Measurements from ENCODE around the gene ASTN1. TPM values are rescaled to one million over a fixed set of nuclear protein-coding genes. Genes with fewer than 3 reads are reported as not detected.

The ASTN1 gene
- total and polyA plus RNA-seq, 9 donors, result 1.1 to 14.8 (median 2.7) TPM

DNA sequence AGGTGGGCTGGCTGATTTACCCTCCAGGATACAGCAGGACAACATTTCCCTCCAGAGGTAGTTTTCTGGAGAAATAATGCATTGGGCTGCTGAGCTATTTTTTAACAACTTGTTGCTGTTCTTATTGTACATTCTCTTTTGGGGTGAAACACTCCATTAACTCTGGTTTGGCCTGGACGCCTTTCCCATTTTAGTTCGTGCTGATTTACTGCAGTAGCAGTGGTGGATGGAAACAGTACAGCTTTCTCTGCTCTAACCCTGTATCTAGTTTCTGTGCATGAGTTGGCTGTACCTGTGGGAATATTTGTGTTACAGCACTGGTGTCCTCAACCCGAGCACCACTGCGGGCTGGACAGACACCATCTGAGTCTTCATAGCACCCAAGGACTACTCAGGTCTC, 325.3 kb downstream of the ASTN1 start:
- no peaks in the 10 kb centered on the region for H3K27me3 ChIP-seq
- no peak overlapping the region for H3K4me3 ChIP-seq
- TF ChIP-seq, protein P1, sequence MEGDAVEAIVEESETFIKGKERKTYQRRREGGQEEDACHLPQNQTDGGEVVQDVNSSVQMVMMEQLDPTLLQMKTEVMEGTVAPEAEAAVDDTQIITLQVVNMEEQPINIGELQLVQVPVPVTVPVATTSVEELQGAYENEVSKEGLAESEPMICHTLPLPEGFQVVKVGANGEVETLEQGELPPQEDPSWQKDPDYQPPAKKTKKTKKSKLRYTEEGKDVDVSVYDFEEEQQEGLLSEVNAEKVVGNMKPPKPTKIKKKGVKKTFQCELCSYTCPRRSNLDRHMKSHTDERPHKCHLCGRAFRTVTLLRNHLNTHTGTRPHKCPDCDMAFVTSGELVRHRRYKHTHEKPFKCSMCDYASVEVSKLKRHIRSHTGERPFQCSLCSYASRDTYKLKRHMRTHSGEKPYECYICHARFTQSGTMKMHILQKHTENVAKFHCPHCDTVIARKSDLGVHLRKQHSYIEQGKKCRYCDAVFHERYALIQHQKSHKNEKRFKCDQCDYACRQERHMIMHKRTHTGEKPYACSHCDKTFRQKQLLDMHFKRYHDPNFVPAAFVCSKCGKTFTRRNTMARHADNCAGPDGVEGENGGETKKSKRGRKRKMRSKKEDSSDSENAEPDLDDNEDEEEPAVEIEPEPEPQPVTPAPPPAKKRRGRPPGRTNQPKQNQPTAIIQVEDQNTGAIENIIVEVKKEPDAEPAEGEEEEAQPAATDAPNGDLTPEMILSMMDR (IDR thresholded peaks at IDR 0.05), result no peak
- TF ChIP-seq POLR2A (IDR thresholded peaks at IDR 0.05), result no peak
- TF ChIP-seq EP300 (IDR thresholded peaks at IDR 0.05), result no peak
- DNase-seq, result no peak
- 86 to 88% (median 87%) methylated on average over 4 of the region's 4 CpGs for WGBS, 3 donors
- H3K9me3 ChIP-seq, result no peaks in the 10 kb centered on the region
- intact Hi-C loops (cut with DNase I), result no loop called here
- H3K27ac ChIP-seq, result no peak overlapping the region
- no peaks in the 10 kb centered on the region for H3K36me3 ChIP-seq
- H3K4me1 ChIP-seq (ENCODE audit: insufficient read depth), result no peaks in the 10 kb centered on the region

DNA sequence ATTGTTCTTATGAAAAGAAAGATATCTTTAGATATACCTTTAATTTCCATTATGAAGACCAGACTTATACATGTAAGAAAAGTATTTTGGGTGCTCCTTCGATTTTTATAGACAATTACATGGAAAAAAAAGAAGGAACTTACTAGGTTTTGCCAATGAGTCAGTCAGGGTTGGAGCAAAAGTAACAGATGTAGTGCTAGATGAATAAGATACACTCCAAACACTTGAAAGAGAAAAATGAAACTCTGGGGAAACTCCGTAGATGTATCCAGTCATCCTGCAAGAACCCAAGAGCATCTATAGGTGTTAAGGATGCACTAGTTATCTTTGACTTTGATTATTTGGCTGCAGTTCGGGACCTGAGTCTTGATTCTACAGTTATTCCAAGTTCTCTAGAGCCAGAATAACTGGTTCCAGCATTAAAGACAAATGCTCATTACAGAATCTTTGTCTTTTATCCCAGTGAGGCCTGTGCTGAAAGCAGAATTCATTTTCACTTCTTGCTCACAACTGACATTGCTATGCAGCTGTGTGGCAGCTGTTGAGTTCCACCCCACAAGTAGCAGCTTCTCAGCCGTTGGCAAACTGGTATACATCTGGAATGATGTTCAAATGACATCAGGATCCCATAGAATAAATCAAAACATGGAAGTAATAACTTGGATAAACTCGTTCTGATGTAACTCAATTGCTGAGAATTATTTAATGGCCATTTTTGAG, 326.1 kb downstream of the ASTN1 start:
- DNase-seq, result no peak

DNA sequence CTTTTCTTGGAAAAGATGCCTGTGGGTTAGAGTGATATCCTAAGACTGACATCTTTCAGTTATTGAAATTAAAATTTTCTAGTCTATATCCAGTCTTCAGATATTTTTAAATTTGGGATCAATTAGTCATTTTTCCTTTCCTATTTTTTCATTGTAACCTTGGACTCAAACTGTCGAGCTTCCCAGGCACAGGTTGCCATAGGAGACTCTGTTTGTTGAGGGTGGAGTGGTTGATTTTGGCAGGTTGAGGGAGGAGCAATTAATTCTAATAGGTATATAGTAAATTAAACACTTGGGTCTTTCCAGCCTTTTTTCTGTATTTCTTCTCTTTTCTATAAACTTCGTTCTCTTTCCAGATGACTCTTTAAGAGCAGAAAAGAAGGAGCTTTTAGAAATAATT, 326.8 kb downstream of the ASTN1 start:
- TF ChIP-seq, protein P1 (IDR thresholded peaks at IDR 0.05), result no peak
- TF ChIP-seq EP300 (IDR thresholded peaks at IDR 0.05) (no peak), POLR2A (IDR thresholded peaks at IDR 0.05) (no peak)

More for the DNA sequence above, 326.1 kb downstream of the ASTN1 start:
- Histone ChIP-seq H3K36me3 (no peaks in the 10 kb centered on the region), H3K4me3 (no peak overlapping the region), H3K27ac (no peak overlapping the region), H3K27me3 (no peaks in the 10 kb centered on the region), H3K4me1 (ENCODE audit: insufficient read depth) (no peaks in the 10 kb centered on the region), H3K9me3 (no peaks in the 10 kb centered on the region)
- intact Hi-C loops (cut with DNase I), result no loop called here
- WGBS, 3 donors, result 72 to 79% (median 75%) methylated on average over 5 of the region's 5 CpGs
- no peak for TF ChIP-seq EP300 (IDR thresholded peaks at IDR 0.05)
- TF ChIP-seq POLR2A (IDR thresholded peaks at IDR 0.05), result no peak
- TF ChIP-seq, protein P1 (IDR thresholded peaks at IDR 0.05), result no peak

DNA sequence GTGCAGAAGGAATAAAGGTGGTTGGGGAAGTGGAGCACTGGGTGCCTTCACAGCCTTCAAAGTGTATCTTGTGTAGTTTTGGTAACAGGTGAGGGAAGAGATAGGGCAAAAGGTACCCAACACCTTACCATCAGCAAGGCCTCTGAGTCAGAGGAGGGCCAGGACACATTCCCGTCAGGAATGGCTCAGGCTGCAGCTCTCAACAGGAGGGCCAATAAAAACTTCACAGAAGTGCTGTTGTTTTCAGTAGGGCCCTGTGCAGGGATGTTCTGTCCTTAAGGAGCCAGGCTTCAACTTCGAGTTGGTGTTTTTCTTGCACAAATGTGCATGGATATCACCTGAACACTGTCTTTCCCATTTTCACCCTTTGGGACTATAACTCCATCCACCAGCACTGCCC, 333.4 kb downstream of the ASTN1 start:
- no peaks in the 10 kb centered on the region for H3K27me3 ChIP-seq
- WGBS, 3 donors, result 47 to 70% (median 58%) methylated on average over 2 of the region's 2 CpGs
- no peak for DNase-seq
- no peaks in the 10 kb centered on the region for H3K9me3 ChIP-seq
- no peak overlapping the region for H3K4me3 ChIP-seq
- no peaks in the 10 kb centered on the region for H3K36me3 ChIP-seq
- intact Hi-C loops (cut with DNase I), result no loop called here
- TF ChIP-seq EP300 (IDR thresholded peaks at IDR 0.05) (no peak), POLR2A (IDR thresholded peaks at IDR 0.05) (no peak)
- TF ChIP-seq, protein P1 (IDR thresholded peaks at IDR 0.05), result no peak
- H3K4me1 ChIP-seq (ENCODE audit: insufficient read depth), result no peaks in the 10 kb centered on the region
- H3K27ac ChIP-seq, result no peak overlapping the region

More for the DNA sequence above, 326.8 kb downstream of the ASTN1 start:
- Histone ChIP-seq H3K4me3 (no peak overlapping the region), H3K4me1 (ENCODE audit: insufficient read depth) (no peaks in the 10 kb centered on the region), H3K27me3 (no peaks in the 10 kb centered on the region), H3K9me3 (no peaks in the 10 kb centered on the region), H3K36me3 (no peaks in the 10 kb centered on the region), H3K27ac (no peak overlapping the region)
- intact Hi-C loops (cut with DNase I), result no loop called here
- no peak for DNase-seq
- 46 to 57% (median 50%) methylated on average over 2 of the region's 2 CpGs for WGBS, 3 donors
